Rectal smooth muscle tissue (tissue), 1 donor: ENCODE data around the gene NDUFAF5.
A peak's percentile ranks its signal among the peaks of the same experiment; 100 is the strongest.

Experiments
- H3K27ac ChIP-seq: one replicate; pipeline ENCODE4 v1.7.0; 2013; ENCODE audit warnings: low read depth, low read length, inconsistent platforms
- H3K27me3 ChIP-seq: one replicate; pipeline ENCODE4 v1.7.0; 2013; ENCODE audit warnings: low read length; ENCODE audit not compliant: control insufficient read depth, insufficient read depth
- H3K36me3 ChIP-seq: one replicate; pipeline ENCODE4 v1.7.0; 2013; ENCODE audit warnings: low read length; ENCODE audit not compliant: control insufficient read depth, insufficient read depth
- H3K4me1 ChIP-seq: one replicate; pipeline ENCODE4 v1.7.0; 2013; ENCODE audit warnings: low read length; ENCODE audit not compliant: control insufficient read depth, insufficient read depth
- H3K4me3 ChIP-seq: one replicate; pipeline ENCODE4 v1.7.0; 2013; ENCODE audit warnings: low read length
- H3K9ac ChIP-seq: one replicate; pipeline ENCODE4 v1.7.0; 2013; ENCODE audit warnings: low read length

The NDUFAF5 gene

GRCh38 chr20:13813910-13814309 lies 29.1 kb downstream of the NDUFAF5 start:
- Histone ChIP-seq H3K27ac (no peak overlapping the region), H3K4me3 (no peak overlapping the region), H3K4me1 (no peaks in the 10 kb centered on the region), H3K9ac (no peak overlapping the region), H3K36me3 (peaks cover 32% of the 10 kb centered on the region), H3K27me3 (no peaks in the 10 kb centered on the region)

- no peaks in the 10 kb centered on the region for H3K27me3 ChIP-seq
- no peak overlapping the region for H3K27ac ChIP-seq
- no peak overlapping the region for H3K9ac ChIP-seq
- peaks cover 28% of the 10 kb centered on the region for H3K36me3 ChIP-seq
- H3K4me3 ChIP-seq = no peak overlapping the region
- no peaks in the 10 kb centered on the region for H3K4me1 ChIP-seq
Observed at GRCh38 chr20:13814672-13815071, 29.8 kb downstream of the NDUFAF5 start.

GRCh38 chr20:13816757-13817156 lies 31.9 kb downstream of the NDUFAF5 start:
- Histone ChIP-seq H3K4me3 (no peak overlapping the region), H3K27me3 (no peaks in the 10 kb centered on the region), H3K27ac (no peak overlapping the region), H3K9ac (no peak overlapping the region), H3K36me3 (peaks cover 21% of the 10 kb centered on the region), H3K4me1 (peaks cover 2% of the 10 kb centered on the region)

GRCh38 chr20:13817342-13817741 lies 32.5 kb downstream of the NDUFAF5 start:
- Histone ChIP-seq H3K4me1 (peaks cover 2% of the 10 kb centered on the region), H3K27me3 (no peaks in the 10 kb centered on the region), H3K27ac (no peak overlapping the region), H3K9ac (no peak overlapping the region), H3K4me3 (no peak overlapping the region), H3K36me3 (peaks cover 17% of the 10 kb centered on the region)

- H3K9ac ChIP-seq = no peak overlapping the region
- H3K4me1 ChIP-seq = peaks cover 2% of the 10 kb centered on the region
- no peaks in the 10 kb centered on the region for H3K27me3 ChIP-seq
- peaks cover 13% of the 10 kb centered on the region for H3K36me3 ChIP-seq
- H3K27ac ChIP-seq = peak overlapping the region; percentile 4
- no peak overlapping the region for H3K4me3 ChIP-seq
Observed at GRCh38 chr20:13819885-13820645, 35.2 kb downstream of the NDUFAF5 start.

GRCh38 chr20:13821876-13822275 lies 37.0 kb downstream of the NDUFAF5 start:
- H3K4me1 ChIP-seq = peaks cover 2% of the 10 kb centered on the region
- peaks cover 5% of the 10 kb centered on the region for H3K36me3 ChIP-seq
- H3K27me3 ChIP-seq = no peaks in the 10 kb centered on the region
- H3K27ac ChIP-seq = no peak overlapping the region
- no peak overlapping the region for H3K4me3 ChIP-seq
- no peak overlapping the region for H3K9ac ChIP-seq

GRCh38 chr20:13822459-13822858 lies 37.6 kb downstream of the NDUFAF5 start:
- no peak overlapping the region for H3K9ac ChIP-seq
- H3K4me3 ChIP-seq = no peak overlapping the region
- H3K36me3 ChIP-seq = peaks cover 5% of the 10 kb centered on the region
- no peaks in the 10 kb centered on the region for H3K27me3 ChIP-seq
- H3K27ac ChIP-seq = no peak overlapping the region
- peaks cover 2% of the 10 kb centered on the region for H3K4me1 ChIP-seq

GRCh38 chr20:13824459-13824858 lies 39.6 kb downstream of the NDUFAF5 start:
- no peaks in the 10 kb centered on the region for H3K27me3 ChIP-seq

GRCh38 chr20:13825465-13825864 lies 40.6 kb downstream of the NDUFAF5 start:
- H3K4me3 ChIP-seq = no peak overlapping the region

More at GRCh38 chr20:13824459-13824858, 39.6 kb downstream of the NDUFAF5 start:
- no peak overlapping the region for H3K4me3 ChIP-seq
- no peak overlapping the region for H3K9ac ChIP-seq
- peaks cover 2% of the 10 kb centered on the region for H3K4me1 ChIP-seq
- no peak overlapping the region for H3K27ac ChIP-seq
- no peaks in the 10 kb centered on the region for H3K36me3 ChIP-seq

GRCh38 chr20:13831476-13831875 lies 46.6 kb downstream of the NDUFAF5 start:
- no peak overlapping the region for H3K9ac ChIP-seq
- no peaks in the 10 kb centered on the region for H3K36me3 ChIP-seq

More at GRCh38 chr20:13825465-13825864, 40.6 kb downstream of the NDUFAF5 start:
- Histone ChIP-seq H3K27me3 (no peaks in the 10 kb centered on the region), H3K27ac (no peak overlapping the region), H3K36me3 (no peaks in the 10 kb centered on the region), H3K4me1 (no peaks in the 10 kb centered on the region), H3K9ac (no peak overlapping the region)

GRCh38 chr20:13838664-13839063 lies 53.8 kb downstream of the NDUFAF5 start:
- no peaks in the 10 kb centered on the region for H3K27me3 ChIP-seq
- H3K4me3 ChIP-seq = no peak overlapping the region
- H3K36me3 ChIP-seq = no peaks in the 10 kb centered on the region
- H3K27ac ChIP-seq = peak overlapping the region; percentile 27
- peaks cover 17% of the 10 kb centered on the region for H3K4me1 ChIP-seq
- H3K9ac ChIP-seq = no peak overlapping the region

More at GRCh38 chr20:13831476-13831875, 46.6 kb downstream of the NDUFAF5 start:
- Histone ChIP-seq H3K4me3 (no peak overlapping the region), H3K27ac (no peak overlapping the region), H3K27me3 (no peaks in the 10 kb centered on the region), H3K4me1 (no peaks in the 10 kb centered on the region)

GRCh38 chr20:13839421-13840092 lies 54.7 kb downstream of the NDUFAF5 start:
- H3K36me3 ChIP-seq = no peaks in the 10 kb centered on the region
- no peak overlapping the region for H3K4me3 ChIP-seq
- no peak overlapping the region for H3K9ac ChIP-seq
- no peaks in the 10 kb centered on the region for H3K27me3 ChIP-seq
- peak overlapping the region; percentile 27 for H3K27ac ChIP-seq
- H3K4me1 ChIP-seq = peaks cover 22% of the 10 kb centered on the region
